BJ (cell line): ENCODE measurements around the gene GRB7. TPM values are rescaled to one million over a fixed set of nuclear protein-coding genes. Genes with fewer than 3 reads are reported as not detected.
A peak's percentile ranks its signal among the peaks of the same experiment; 100 is the strongest.

ENCODE experiments used
- CTCF ChIA-PET: fragments of 350-600 bp; formaldehyde crosslinking; extraction: SDS; loops from one replicate; lab custom pipeline; 2021; ENCODE audit warnings: antibody characterized with exemption, inconsistent platforms; lab: Yijun Ruan, JAX
- POLR2A ChIA-PET: fragments of 300-600 bp; sonication (Branson Sonifier 250); formaldehyde crosslinking; extraction: SDS; loops from one replicate; lab custom pipeline; 2021; ENCODE audit warnings: antibody characterized with exemption; lab: Charles Lee
- DNase-seq: peaks from one replicate; pipeline ENCODE4 v3.0.0-alpha.2; 2011; ENCODE audit warnings: low read depth
- H3K27me3 ChIP-seq: 2 replicates; pipeline ENCODE4 v1.6.0; 2011; ENCODE audit warnings: low read length; ENCODE audit not compliant: control insufficient read depth, insufficient read depth
- H3K36me3 ChIP-seq: 2 replicates; pipeline ENCODE4 v1.5.1; 2011; ENCODE audit warnings: low read length; ENCODE audit not compliant: control insufficient read depth, insufficient read depth
- H3K4me3 ChIP-seq: 2 replicates; pipeline ENCODE4 v1.5.1; 2011; ENCODE audit warnings: low read depth, mild to moderate bottlenecking, control low read depth, low read length
- CTCF ChIP-seq: IDR thresholded peaks from 2 replicates; pipeline ENCODE4 v1.5.1; 2011; ENCODE audit warnings: low read depth, mild to moderate bottlenecking, control low read depth, inconsistent platforms, low read length, moderate library complexity; ENCODE audit not compliant: insufficient read depth
- polyA plus RNA-seq: library from polyadenylated mRNA; depleted of rRNA; stranded (reverse); fragments of >200 nt; gene quantifications from 2 replicates; pipeline ENCODE4 v1.2.3, GENCODE V29; 2011

Gene GRB7
- polyA plus RNA-seq, 1 experiment = 0.23 TPM

- no peak for TF ChIP-seq CTCF
- no peak for DNase-seq
- CTCF ChIA-PET = interaction anchor here (1.1 kb wide), 1 partner anchor 10 kb away, joined by 3 read pairs; no protein-coding TSS in a partner anchor
- peaks cover 1% of the 10 kb centered on the region for H3K27me3 ChIP-seq
- no peak overlapping the region for H3K4me3 ChIP-seq
- H3K36me3 ChIP-seq = no peaks in the 10 kb centered on the region; the same call in 1 of the 2 replicates
- POLR2A ChIA-PET = no interaction called here
These were observed 1.2 kb upstream of the GRB7 start for GRCh38 chr17:39736319-39737165.

GRCh38 chr17:39737206-39737759, 455 bp upstream of the GRB7 start:
- Histone ChIP-seq H3K4me3 (no peak overlapping the region), H3K36me3 (no peaks in the 10 kb centered on the region; the same call in 1 of the 2 replicates), H3K27me3 (peaks cover 1% of the 10 kb centered on the region)
- POLR2A ChIA-PET = no interaction called here
- CTCF ChIA-PET = interaction anchor here (1.1 kb wide), 1 partner anchor 11 kb away, joined by 3 read pairs; no protein-coding TSS in a partner anchor
- no peak for TF ChIP-seq CTCF
- DNase-seq = no peak

GRCh38 chr17:39738568-39738901, 797 bp downstream of the GRB7 start:
- ChIA-PET POLR2A (no interaction called here), CTCF (interaction anchor here (1.2 kb wide), 1 partner anchor 8 kb away, joined by 5 read pairs; the partner anchor contains the start of gene MIEN1)
- Histone ChIP-seq H3K27me3 (no peaks in the 10 kb centered on the region; the same call in 1 of the 2 replicates), H3K36me3 (no peaks in the 10 kb centered on the region; the same call in 1 of the 2 replicates), H3K4me3 (no peak overlapping the region; the same call in 1 of the 2 replicates)
- TF ChIP-seq CTCF = no peak
- DNase-seq = no peak

GRCh38 chr17:39738983-39739884, 1.5 kb downstream of the GRB7 start:
- ChIA-PET POLR2A (no interaction called here), CTCF (interaction anchor here (0.6 to 1.2 kb wide), 4 partner anchors 9 to 117 kb away, joined by 3 to 5 read pairs (median 4); partner anchors contain the start of gene MIEN1)
- no peak for TF ChIP-seq CTCF
- Histone ChIP-seq H3K4me3 (peak overlapping the region; percentile 19), H3K36me3 (no peaks in the 10 kb centered on the region; the same call in 1 of the 2 replicates), H3K27me3 (no peaks in the 10 kb centered on the region; the same call in 1 of the 2 replicates)
- DNase-seq = no peak
